ENCODE results near the gene RINL.

RINL gene

GRCh38 chr19:38877781-38878574 is at the start of gene RINL:
Gene RINL, minus strand, starts transcription at chr19:38878275. Its CDS starts 1,533 bp downstream, at chr19:38876742.
- peak; percentile 27 to 67 for DNase-seq

GRCh38 chr19:38924388-38924787 is 46.3 kb upstream of the RINL start:
- no peak for DNase-seq

GRCh38 chr19:38922482-38922881 is 44.4 kb upstream of the RINL start:
- DNase-seq: no peak

- DNase-seq: no peak
These were observed 43.6 kb upstream of the RINL start for GRCh38 chr19:38921420-38922274.

- no peak for DNase-seq
These were observed 42.7 kb upstream of the RINL start for GRCh38 chr19:38920602-38921419.

- DNase-seq: no peak
These were observed 41.9 kb upstream of the RINL start for GRCh38 chr19:38919837-38920601.

- no peak for DNase-seq
These were observed 40.5 kb upstream of the RINL start for GRCh38 chr19:38918526-38918925.

GRCh38 chr19:38917921-38918491 is 39.9 kb upstream of the RINL start:
- no peak for DNase-seq

GRCh38 chr19:38917516-38917915 is 39.4 kb upstream of the RINL start:
- DNase-seq: no peak

GRCh38 chr19:38915329-38916321 is 37.5 kb upstream of the RINL start:
- no peak for DNase-seq

GRCh38 chr19:38913958-38914357 is 35.9 kb upstream of the RINL start:
- no peak for DNase-seq

- no peak for DNase-seq
These were observed 34.8 kb upstream of the RINL start for GRCh38 chr19:38912600-38913514.

- DNase-seq: no peak
These were observed 33.4 kb upstream of the RINL start for GRCh38 chr19:38911388-38912001.

GRCh38 chr19:38910488-38910887 is 32.4 kb upstream of the RINL start:
- no peak for DNase-seq

GRCh38 chr19:38908911-38909310 is 30.8 kb upstream of the RINL start:
- DNase-seq: no peak

GRCh38 chr19:38907670-38908069 is 29.6 kb upstream of the RINL start:
- DNase-seq: no peak

GRCh38 chr19:38907227-38907626 is 29.2 kb upstream of the RINL start:
- no peak for DNase-seq

- DNase-seq: no peak
These were observed 27.5 kb upstream of the RINL start for GRCh38 chr19:38905620-38906019.

Data from AML-193 (cell line).